WI38 (cell line): ENCODE measurements around the gene RNU6-8.

ENCODE experiments used
- H3K4me3 ChIP-seq: 2 replicates; pipeline ENCODE4 v1.5.1; 2011; ENCODE audit warnings: low read depth, mild to moderate bottlenecking, control low read depth, low read length
- TF ChIP-seq, protein P1 (sequence below): IDR thresholded peaks from 2 replicates; pipeline ENCODE4 v1.5.1; 2012; ENCODE audit warnings: low read depth, mild to moderate bottlenecking, control low read depth, low read length

RNU6-8 gene

DNA sequence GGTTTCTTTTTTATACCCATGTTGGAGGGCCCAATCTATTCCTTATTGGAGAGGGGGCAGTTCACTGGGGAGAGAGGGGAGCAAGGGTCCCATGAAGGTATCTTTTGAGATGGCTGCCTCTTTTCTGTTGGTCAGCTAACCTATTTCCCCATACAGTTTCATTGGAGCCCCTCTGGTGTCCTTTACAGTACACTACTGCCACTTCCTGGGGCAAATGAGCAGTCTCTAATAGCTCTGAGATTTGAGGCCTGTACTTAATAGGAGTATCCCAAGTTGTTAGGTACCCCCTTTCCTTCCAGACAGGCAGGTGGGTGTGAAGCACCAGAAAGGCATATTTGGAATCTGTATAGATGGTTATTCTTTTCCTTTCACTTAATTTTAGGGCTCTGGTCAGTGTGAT, 41.3 kb upstream of the RNU6-8 start:
- no peak overlapping the region for H3K4me3 ChIP-seq
- TF ChIP-seq, protein P1, sequence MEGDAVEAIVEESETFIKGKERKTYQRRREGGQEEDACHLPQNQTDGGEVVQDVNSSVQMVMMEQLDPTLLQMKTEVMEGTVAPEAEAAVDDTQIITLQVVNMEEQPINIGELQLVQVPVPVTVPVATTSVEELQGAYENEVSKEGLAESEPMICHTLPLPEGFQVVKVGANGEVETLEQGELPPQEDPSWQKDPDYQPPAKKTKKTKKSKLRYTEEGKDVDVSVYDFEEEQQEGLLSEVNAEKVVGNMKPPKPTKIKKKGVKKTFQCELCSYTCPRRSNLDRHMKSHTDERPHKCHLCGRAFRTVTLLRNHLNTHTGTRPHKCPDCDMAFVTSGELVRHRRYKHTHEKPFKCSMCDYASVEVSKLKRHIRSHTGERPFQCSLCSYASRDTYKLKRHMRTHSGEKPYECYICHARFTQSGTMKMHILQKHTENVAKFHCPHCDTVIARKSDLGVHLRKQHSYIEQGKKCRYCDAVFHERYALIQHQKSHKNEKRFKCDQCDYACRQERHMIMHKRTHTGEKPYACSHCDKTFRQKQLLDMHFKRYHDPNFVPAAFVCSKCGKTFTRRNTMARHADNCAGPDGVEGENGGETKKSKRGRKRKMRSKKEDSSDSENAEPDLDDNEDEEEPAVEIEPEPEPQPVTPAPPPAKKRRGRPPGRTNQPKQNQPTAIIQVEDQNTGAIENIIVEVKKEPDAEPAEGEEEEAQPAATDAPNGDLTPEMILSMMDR, result no peak

DNA sequence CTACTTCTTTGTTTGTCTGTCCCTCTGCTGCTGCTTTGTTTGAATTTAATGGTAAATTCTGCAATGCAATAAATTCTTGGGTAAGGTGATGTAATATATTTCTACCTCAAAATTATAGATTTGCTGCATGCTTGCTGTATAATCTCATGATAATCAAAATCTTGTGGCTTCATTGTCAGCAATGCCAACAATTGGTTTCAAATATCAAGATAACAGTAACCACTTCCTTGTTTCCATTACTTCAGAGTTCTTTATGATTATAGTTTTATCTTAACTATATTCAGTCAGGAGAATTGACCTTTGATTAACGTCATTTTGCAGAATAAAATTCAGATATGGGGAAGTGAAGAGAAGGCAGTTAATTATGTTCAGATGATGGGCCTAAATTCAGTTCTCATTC, 30.2 kb upstream of the RNU6-8 start:
- H3K4me3 ChIP-seq, result no peak overlapping the region
- TF ChIP-seq, protein P1, result no peak

DNA sequence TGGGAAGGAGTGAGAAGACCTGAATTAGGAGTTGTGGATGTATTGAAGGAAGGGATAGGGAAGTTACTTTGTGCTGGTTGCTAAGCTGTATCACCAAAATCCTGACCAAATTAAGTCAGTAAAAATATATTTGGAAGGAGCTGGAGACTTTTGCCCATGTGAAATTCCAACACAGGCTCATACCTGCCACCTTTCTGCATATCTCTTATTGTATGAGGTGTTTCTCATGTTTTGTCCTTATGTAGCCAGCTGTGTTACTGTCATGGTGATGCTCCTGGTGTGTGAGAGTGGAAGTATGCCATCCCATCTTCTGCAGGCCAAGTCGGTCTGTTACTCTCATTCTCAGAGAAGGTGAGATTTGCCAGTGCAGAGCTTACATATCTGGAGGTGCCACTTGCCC, 29.4 kb upstream of the RNU6-8 start:
- TF ChIP-seq, protein P1, result no peak
- no peak overlapping the region for H3K4me3 ChIP-seq

DNA sequence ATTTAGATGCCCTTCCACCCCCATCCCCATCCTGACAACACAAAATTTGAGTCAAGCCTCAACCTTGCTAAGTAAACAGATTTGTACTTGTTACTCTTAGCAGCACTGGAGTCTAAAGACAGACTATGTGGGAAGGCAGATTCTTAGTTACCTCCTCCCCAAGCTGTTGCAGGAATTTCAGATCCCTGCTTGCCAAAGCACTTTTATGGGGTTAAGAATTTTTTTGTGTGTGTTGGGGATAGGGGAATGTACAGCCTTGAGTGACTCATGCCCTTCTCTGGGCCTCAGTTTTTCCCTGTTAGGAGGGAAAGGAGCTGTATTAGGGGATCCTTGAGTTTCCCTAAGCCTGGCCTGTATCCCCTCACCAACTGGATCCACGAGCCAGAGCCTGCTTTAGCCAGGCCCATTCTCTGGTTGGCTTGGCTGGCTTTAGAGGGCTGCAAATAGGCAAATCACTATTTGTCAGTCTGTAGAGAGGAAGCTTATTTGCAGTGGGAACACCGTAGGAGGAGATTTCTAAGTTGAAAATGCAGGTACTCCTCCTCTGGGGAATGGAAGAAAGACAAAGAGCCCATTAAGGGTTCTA, 27.7 kb upstream of the RNU6-8 start:
- no peak overlapping the region for H3K4me3 ChIP-seq
- TF ChIP-seq, protein P1, result no peak

DNA sequence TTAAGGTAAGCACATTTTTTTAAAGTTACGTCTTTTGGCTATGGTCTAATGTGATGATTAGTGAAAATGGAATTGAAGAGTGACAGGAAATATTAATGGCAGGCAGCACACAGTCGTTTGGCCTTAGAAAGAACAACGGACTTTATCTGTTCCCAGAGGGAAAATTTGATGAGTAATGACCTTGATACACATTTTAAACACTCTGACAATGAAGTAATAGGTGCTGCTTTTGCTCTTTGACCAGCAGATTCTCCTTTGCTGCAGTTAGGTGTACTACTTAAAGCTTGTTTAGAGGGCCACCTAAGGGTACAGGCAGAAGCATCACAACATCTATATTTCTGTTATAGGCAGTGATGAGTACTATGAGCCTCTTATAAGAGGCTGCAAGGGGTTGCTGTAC, 27.1 kb upstream of the RNU6-8 start:
- TF ChIP-seq, protein P1, result no peak
- H3K4me3 ChIP-seq, result no peak overlapping the region

DNA sequence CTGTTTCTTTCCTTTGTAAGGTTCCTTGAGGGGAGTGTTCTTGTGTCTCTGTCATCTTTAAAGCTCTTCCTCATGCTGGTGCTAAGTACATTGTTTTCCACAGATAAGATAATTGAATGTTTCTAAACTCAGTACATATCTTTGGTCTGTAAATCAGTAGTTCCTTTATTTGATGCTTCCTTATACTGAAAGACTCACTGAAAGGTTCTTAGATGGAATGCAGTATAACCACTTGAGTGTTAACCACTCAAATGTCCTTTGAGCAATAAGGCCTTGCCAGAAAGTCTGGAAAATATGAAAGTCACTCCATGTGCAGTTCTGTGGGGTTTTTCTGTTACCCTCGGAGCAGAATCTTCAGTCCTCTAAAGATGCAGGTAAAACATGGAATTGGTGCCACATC, 23.0 kb upstream of the RNU6-8 start:
- H3K4me3 ChIP-seq, result no peak overlapping the region
- TF ChIP-seq, protein P1, result no peak

DNA sequence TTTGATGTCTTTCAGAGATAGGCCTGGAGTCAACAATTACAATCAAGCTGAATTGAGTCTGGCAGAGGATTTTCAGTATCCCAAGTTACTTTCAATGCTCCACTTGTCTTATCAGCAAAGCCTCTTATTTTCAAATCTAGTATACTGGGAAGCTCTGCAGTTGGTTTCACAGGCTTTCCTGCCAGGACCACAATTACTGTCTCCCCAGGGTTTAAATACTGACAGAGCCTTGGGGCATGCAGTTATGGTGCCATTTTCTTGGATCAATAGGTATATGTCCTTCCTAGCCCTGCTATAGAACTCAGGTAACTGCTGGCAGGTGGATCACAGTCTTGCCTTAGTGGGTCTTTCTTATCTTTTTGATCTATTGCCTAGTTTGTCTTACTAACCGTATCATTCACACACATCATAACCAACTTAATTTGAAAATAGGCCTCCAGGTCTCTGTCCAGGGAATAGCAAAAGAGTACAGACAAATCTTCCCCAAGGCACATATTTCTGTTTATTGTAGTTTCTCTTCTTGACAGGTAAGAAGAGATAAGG, 22.4 kb upstream of the RNU6-8 start:
- no peak overlapping the region for H3K4me3 ChIP-seq
- TF ChIP-seq, protein P1, result no peak
